ENCODE results near the gene MGARP.

- TF ChIP-seq, protein P1, sequence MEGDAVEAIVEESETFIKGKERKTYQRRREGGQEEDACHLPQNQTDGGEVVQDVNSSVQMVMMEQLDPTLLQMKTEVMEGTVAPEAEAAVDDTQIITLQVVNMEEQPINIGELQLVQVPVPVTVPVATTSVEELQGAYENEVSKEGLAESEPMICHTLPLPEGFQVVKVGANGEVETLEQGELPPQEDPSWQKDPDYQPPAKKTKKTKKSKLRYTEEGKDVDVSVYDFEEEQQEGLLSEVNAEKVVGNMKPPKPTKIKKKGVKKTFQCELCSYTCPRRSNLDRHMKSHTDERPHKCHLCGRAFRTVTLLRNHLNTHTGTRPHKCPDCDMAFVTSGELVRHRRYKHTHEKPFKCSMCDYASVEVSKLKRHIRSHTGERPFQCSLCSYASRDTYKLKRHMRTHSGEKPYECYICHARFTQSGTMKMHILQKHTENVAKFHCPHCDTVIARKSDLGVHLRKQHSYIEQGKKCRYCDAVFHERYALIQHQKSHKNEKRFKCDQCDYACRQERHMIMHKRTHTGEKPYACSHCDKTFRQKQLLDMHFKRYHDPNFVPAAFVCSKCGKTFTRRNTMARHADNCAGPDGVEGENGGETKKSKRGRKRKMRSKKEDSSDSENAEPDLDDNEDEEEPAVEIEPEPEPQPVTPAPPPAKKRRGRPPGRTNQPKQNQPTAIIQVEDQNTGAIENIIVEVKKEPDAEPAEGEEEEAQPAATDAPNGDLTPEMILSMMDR (conservative IDR thresholded peaks at IDR 0.05; ENCODE audit: low read depth, low read length): no peak
- TF ChIP-seq POLR2A (IDR thresholded peaks at IDR 0.05; ENCODE audit: low read depth, low read length) (no peak), RFX5 (IDR thresholded peaks at IDR 0.05; ENCODE audit: low read depth, low read length) (no peak)
- TF ChIP-seq, protein P2, sequence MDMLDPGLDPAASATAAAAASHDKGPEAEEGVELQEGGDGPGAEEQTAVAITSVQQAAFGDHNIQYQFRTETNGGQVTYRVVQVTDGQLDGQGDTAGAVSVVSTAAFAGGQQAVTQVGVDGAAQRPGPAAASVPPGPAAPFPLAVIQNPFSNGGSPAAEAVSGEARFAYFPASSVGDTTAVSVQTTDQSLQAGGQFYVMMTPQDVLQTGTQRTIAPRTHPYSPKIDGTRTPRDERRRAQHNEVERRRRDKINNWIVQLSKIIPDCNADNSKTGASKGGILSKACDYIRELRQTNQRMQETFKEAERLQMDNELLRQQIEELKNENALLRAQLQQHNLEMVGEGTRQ (IDR thresholded peaks at IDR 0.05; ENCODE audit: low read depth, low read length): no peak
Measured at GRCh38 chr4:139316733-139317132, 36.7 kb upstream of the MGARP start.

All from IMR-90 (cell line).